GM18520 (cell line): ENCODE measurements around the gene RPS25.
"Not testable (repeated sequence)": the region's sequence is repeated elsewhere in the genome, so short reads cannot be mapped to it uniquely, and the experiment has no call there.

ENCODE experiments used
- ATAC-seq: cut with Tn5 transposase; IDR thresholded peaks from one replicate; pipeline ENCODE4 v1.9.1; 2021; ENCODE audit not compliant: unreplicated experiment

Gene RPS25

GRCh38 chr11:119018074-119018938, at the start of gene RPS25, which contains the start of gene TRAPPC4:
TSS of gene RPS25 (minus strand) at chr11:119018343. CDS start at chr11:119018284, 59 bp downstream.
TSS of gene TRAPPC4 (plus strand) at chr11:119018766. CDS start at chr11:119018796, 30 bp downstream.
- ATAC-seq: peak; percentile 81

- peak; percentile 91 for ATAC-seq
These were observed 49.5 kb upstream of the RPS25 start, which contains the start of gene VPS11 for GRCh38 chr11:119067371-119068222. TSS of gene VPS11 (plus strand) at chr11:119067818. CDS start at chr11:119067824, 6 bp downstream.

GRCh38 chr11:119065369-119065768, 47.2 kb upstream of the RPS25 start:
- no peak for ATAC-seq

- ATAC-seq: no peak
These were observed 44.6 kb upstream of the RPS25 start for GRCh38 chr11:119062779-119063178.

GRCh38 chr11:119061256-119061655, 43.1 kb upstream of the RPS25 start:
- no peak for ATAC-seq

- ATAC-seq: not testable (repeated sequence)
These were observed 41.0 kb upstream of the RPS25 start for GRCh38 chr11:119059128-119059527.

- ATAC-seq: peak; percentile 91
These were observed 39.0 kb upstream of the RPS25 start, which contains the start of gene HYOU1 for GRCh38 chr11:119057000-119057769. TSS of gene HYOU1 (minus strand) at chr11:119057205. CDS start at chr11:119056160, 1,045 bp downstream.

GRCh38 chr11:119056421-119056999, 38.4 kb upstream of the RPS25 start:
- no peak for ATAC-seq

- ATAC-seq: no peak
These were observed 37.8 kb upstream of the RPS25 start for GRCh38 chr11:119055901-119056300.

- ATAC-seq: no peak
These were observed 36.3 kb upstream of the RPS25 start for GRCh38 chr11:119054418-119054817.

GRCh38 chr11:119052163-119052814, 34.1 kb upstream of the RPS25 start:
- ATAC-seq: peak; percentile 4

GRCh38 chr11:119051440-119052162, 33.5 kb upstream of the RPS25 start:
- ATAC-seq: peak; percentile 41

GRCh38 chr11:119049081-119049480, 30.9 kb upstream of the RPS25 start:
- no peak for ATAC-seq

- no peak for ATAC-seq
These were observed 30.5 kb upstream of the RPS25 start for GRCh38 chr11:119048644-119049043.

GRCh38 chr11:119047205-119047604, 29.1 kb upstream of the RPS25 start:
- no peak for ATAC-seq

GRCh38 chr11:119046489-119046888, 28.3 kb upstream of the RPS25 start:
- ATAC-seq: no peak

- ATAC-seq: no peak
These were observed 26.6 kb upstream of the RPS25 start for GRCh38 chr11:119044708-119045107.

- no peak for ATAC-seq
These were observed 24.8 kb upstream of the RPS25 start for GRCh38 chr11:119042927-119043326.
